ENCODE measurements around the gene NFIB. TPM values are rescaled to one million over a fixed set of nuclear protein-coding genes. Genes with fewer than 3 reads are reported as not detected.

Gene NFIB
- total RNA-seq, 1 experiment from 2014 or later: 12.5 TPM

DNA sequence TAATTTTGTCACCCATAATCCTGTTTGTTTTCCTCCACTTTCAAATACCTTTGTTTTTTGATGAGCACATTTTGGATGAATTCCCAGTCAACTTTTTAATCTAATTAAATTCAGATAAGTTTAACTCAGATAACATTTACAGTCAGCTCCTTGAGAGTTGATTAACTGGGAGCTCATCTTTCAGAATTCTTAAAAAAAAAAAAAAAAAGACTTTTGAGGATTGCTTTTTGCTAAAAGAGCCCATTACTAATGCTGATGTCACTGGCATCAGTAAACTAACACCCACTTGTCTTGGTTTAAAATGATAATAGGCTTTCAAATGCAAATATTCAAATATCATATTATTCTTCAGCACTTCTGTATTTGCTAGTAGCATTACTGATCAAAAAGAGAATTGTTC, 47.1 kb upstream of the NFIB start:
- no peak for ATAC-seq

DNA sequence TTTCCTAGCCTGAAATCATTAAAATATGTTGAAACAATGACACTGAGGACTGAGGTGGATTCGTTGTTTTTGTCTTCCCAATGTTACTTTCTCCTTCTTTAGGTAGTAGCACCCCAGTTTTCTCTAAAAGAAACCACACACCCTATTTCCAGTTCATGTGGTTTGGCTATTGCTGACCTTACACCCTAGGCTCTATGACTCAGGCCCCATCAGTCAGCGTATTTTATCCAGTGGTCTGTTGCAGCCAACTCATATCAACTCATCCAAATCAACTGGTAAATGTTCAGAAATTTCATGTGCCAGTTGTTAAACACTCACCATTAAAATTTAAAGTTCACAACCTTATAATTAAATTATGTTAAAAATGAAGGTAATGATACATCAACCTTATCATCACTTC, 44.6 kb upstream of the NFIB start:
- no peak overlapping the region for H3K27ac Mint-ChIP-seq
- H3K9me3 Mint-ChIP-seq: no peaks in the 10 kb centered on the region
- TF ChIP-seq, protein P1, sequence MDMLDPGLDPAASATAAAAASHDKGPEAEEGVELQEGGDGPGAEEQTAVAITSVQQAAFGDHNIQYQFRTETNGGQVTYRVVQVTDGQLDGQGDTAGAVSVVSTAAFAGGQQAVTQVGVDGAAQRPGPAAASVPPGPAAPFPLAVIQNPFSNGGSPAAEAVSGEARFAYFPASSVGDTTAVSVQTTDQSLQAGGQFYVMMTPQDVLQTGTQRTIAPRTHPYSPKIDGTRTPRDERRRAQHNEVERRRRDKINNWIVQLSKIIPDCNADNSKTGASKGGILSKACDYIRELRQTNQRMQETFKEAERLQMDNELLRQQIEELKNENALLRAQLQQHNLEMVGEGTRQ (CRISPR knock-in tag; IDR thresholded peaks at IDR 0.05): no peak
- TF ChIP-seq, protein P2, sequence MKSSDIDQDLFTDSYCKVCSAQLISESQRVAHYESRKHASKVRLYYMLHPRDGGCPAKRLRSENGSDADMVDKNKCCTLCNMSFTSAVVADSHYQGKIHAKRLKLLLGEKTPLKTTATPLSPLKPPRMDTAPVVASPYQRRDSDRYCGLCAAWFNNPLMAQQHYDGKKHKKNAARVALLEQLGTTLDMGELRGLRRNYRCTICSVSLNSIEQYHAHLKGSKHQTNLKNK (CRISPR knock-in tag; IDR thresholded peaks at IDR 0.05): no peak
- TF ChIP-seq ZNF138 (CRISPR knock-in tag; conservative IDR thresholded peaks at IDR 0.05) (no peak), KAT7 (CRISPR knock-in tag; IDR thresholded peaks at IDR 0.05; ENCODE audit: borderline replicate concordance) (no peak), ZBTB21 (CRISPR knock-in tag; IDR thresholded peaks at IDR 0.05; ENCODE audit: borderline replicate concordance) (no peak), JUN (CRISPR knock-in tag; IDR thresholded peaks at IDR 0.05) (no peak), FOXP1 (CRISPR knock-in tag; IDR thresholded peaks at IDR 0.05; ENCODE audit: borderline replicate concordance) (no peak), TEAD4 (CRISPR knock-in tag; IDR thresholded peaks at IDR 0.05) (no peak), SOX15 (CRISPR knock-in tag; IDR thresholded peaks at IDR 0.05) (no peak), EMX1 (CRISPR knock-in tag; IDR thresholded peaks at IDR 0.05) (no peak), ZNF671 (CRISPR knock-in tag; IDR thresholded peaks at IDR 0.05) (no peak), SMAD4 (CRISPR knock-in tag; IDR thresholded peaks at IDR 0.05) (no peak)
- TF ChIP-seq, protein P3, sequence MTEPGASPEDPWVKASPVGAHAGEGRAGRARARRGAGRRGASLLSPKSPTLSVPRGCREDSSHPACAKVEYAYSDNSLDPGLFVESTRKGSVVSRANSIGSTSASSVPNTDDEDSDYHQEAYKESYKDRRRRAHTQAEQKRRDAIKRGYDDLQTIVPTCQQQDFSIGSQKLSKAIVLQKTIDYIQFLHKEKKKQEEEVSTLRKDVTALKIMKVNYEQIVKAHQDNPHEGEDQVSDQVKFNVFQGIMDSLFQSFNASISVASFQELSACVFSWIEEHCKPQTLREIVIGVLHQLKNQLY (CRISPR knock-in tag; IDR thresholded peaks at IDR 0.05): no peak
- TF ChIP-seq, protein P4, sequence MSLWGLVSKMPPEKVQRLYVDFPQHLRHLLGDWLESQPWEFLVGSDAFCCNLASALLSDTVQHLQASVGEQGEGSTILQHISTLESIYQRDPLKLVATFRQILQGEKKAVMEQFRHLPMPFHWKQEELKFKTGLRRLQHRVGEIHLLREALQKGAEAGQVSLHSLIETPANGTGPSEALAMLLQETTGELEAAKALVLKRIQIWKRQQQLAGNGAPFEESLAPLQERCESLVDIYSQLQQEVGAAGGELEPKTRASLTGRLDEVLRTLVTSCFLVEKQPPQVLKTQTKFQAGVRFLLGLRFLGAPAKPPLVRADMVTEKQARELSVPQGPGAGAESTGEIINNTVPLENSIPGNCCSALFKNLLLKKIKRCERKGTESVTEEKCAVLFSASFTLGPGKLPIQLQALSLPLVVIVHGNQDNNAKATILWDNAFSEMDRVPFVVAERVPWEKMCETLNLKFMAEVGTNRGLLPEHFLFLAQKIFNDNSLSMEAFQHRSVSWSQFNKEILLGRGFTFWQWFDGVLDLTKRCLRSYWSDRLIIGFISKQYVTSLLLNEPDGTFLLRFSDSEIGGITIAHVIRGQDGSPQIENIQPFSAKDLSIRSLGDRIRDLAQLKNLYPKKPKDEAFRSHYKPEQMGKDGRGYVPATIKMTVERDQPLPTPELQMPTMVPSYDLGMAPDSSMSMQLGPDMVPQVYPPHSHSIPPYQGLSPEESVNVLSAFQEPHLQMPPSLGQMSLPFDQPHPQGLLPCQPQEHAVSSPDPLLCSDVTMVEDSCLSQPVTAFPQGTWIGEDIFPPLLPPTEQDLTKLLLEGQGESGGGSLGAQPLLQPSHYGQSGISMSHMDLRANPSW (CRISPR knock-in tag; conservative IDR thresholded peaks at IDR 0.05; ENCODE audit: low read depth): no peak
- peaks cover 9% of the 10 kb centered on the region for H3K27me3 Mint-ChIP-seq (ENCODE audit: low read depth)
- ChIA-PET CTCF (no interaction called here), POLR2A (no interaction called here)
- H3K4me1 Mint-ChIP-seq: peaks cover 41% of the 10 kb centered on the region
- ATAC-seq (no peak), DNase-seq (ENCODE audit: low spot score) (no peak)
- H3K4me3 Mint-ChIP-seq: no peak overlapping the region
- no peaks in the 10 kb centered on the region for H3K36me3 Mint-ChIP-seq

More for the DNA sequence above, 47.1 kb upstream of the NFIB start:
- Mint-ChIP-seq H3K27me3 (ENCODE audit: low read depth) (no peaks in the 10 kb centered on the region), H3K4me3 (no peak overlapping the region), H3K27ac (no peak overlapping the region), H3K36me3 (no peaks in the 10 kb centered on the region), H3K4me1 (peaks cover 26% of the 10 kb centered on the region), H3K9me3 (no peaks in the 10 kb centered on the region)
- ChIA-PET POLR2A (no interaction called here), CTCF (interaction anchor here (0.6 kb wide), 2 partner anchors 37 to 514 kb away, joined by 3 to 4 read pairs; no protein-coding TSS in a partner anchor)
- DNase-seq (ENCODE audit: low spot score): no peak
- TF ChIP-seq ZNF671 (CRISPR knock-in tag; IDR thresholded peaks at IDR 0.05) (no peak), ETV6 (CRISPR knock-in tag; IDR thresholded peaks at IDR 0.05) (no peak), HMGA2 (CRISPR knock-in tag; IDR thresholded peaks at IDR 0.05) (no peak), NR1H2 (CRISPR knock-in tag; IDR thresholded peaks at IDR 0.05) (no peak), CREM (CRISPR knock-in tag; IDR thresholded peaks at IDR 0.05) (no peak), GABPB1 (CRISPR knock-in tag; IDR thresholded peaks at IDR 0.05) (no peak), ZNF232 (CRISPR knock-in tag; IDR thresholded peaks at IDR 0.05) (no peak)
- TF ChIP-seq, protein P5, sequence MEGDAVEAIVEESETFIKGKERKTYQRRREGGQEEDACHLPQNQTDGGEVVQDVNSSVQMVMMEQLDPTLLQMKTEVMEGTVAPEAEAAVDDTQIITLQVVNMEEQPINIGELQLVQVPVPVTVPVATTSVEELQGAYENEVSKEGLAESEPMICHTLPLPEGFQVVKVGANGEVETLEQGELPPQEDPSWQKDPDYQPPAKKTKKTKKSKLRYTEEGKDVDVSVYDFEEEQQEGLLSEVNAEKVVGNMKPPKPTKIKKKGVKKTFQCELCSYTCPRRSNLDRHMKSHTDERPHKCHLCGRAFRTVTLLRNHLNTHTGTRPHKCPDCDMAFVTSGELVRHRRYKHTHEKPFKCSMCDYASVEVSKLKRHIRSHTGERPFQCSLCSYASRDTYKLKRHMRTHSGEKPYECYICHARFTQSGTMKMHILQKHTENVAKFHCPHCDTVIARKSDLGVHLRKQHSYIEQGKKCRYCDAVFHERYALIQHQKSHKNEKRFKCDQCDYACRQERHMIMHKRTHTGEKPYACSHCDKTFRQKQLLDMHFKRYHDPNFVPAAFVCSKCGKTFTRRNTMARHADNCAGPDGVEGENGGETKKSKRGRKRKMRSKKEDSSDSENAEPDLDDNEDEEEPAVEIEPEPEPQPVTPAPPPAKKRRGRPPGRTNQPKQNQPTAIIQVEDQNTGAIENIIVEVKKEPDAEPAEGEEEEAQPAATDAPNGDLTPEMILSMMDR (IDR thresholded peaks at IDR 0.05): no peak
- TF ChIP-seq, protein P6, sequence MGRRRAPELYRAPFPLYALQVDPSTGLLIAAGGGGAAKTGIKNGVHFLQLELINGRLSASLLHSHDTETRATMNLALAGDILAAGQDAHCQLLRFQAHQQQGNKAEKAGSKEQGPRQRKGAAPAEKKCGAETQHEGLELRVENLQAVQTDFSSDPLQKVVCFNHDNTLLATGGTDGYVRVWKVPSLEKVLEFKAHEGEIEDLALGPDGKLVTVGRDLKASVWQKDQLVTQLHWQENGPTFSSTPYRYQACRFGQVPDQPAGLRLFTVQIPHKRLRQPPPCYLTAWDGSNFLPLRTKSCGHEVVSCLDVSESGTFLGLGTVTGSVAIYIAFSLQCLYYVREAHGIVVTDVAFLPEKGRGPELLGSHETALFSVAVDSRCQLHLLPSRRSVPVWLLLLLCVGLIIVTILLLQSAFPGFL (CRISPR knock-in tag; IDR thresholded peaks at IDR 0.05; ENCODE audit: borderline replicate concordance): no peak
